Bronchial epithelial cell (primary cell): ENCODE results near the gene GRK1. TPM values are rescaled to one million over a fixed set of nuclear protein-coding genes. Genes with fewer than 3 reads are reported as not detected.

ENCODE experiments used
- DNase-seq: peaks from one replicate; pipeline ENCODE4 v3.0.0-alpha.2; 2010; ENCODE audit warnings: low read depth
- FAIRE-seq: peaks from 2 replicates; lab custom pipeline; 2011; peaks lifted over from hg19 to GRCh38; lab: Jason Lieb, UNC
- H3K27me3 ChIP-seq: 2 replicates; pipeline ENCODE4 v1.5.1; 2011; ENCODE audit warnings: low read length; ENCODE audit not compliant: control insufficient read depth, insufficient read depth
- H3K36me3 ChIP-seq: 2 replicates; pipeline ENCODE4 v1.5.1; 2011; ENCODE audit warnings: low read length; ENCODE audit not compliant: control insufficient read depth, insufficient read depth
- H3K4me3 ChIP-seq: 2 replicates; pipeline ENCODE4 v1.5.1; 2011; ENCODE audit warnings: mild to moderate bottlenecking, low read depth, low read length, control low read depth
- total RNA-seq: library from RNA; depleted of rRNA; stranded (reverse); fragments of >200 nt; gene quantifications from 2 replicates; pipeline ENCODE4 v1.2.1, GENCODE V29; 2014
- TF ChIP-seq, protein P1 (sequence below): IDR thresholded peaks from 2 replicates; pipeline ENCODE4 v1.5.1; 2011; ENCODE audit warnings: mild to moderate bottlenecking, moderate library complexity, low read length, control low read depth, inconsistent platforms; ENCODE audit not compliant: insufficient read depth, severe bottlenecking

The GRK1 gene
- total RNA-seq, 1 donor from 2014 or later = not detected

DNA sequence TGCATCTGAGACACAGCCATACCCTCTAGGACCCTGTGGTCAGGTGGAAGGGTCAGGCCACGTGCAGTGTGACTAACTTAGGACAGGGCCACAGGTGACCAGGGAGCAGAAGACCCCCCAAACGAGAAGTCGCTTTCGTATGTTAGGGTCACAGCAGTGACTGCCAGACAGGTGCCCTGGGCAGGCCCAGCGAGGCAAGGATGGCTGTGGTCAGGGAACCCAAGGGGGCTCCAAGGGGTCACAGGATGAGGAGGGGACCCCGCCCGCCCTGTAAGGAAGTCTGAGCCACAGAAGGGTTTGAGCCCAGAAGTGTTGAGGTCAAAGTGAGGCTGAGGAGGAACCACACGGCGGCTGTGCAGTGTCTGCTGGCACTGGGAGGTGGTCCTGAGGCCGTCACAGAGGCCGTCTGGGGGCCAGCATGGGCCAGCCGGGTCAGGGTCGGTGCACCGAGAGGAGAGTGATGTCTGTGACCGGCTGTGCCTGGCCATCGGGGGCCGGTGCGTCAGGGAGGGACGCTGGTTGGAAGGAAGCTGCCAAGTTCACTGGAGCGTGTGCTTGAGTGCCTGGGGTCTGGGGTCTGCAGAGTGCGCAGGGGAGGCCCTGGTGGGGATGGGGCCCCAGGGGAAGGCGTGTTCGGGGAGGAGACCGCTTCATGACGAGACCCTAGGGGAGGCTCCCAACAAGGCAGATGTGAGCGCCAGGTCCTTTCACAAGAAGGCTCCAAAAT is 67.2 kb downstream of the GRK1 start:
- TF ChIP-seq, protein P1, sequence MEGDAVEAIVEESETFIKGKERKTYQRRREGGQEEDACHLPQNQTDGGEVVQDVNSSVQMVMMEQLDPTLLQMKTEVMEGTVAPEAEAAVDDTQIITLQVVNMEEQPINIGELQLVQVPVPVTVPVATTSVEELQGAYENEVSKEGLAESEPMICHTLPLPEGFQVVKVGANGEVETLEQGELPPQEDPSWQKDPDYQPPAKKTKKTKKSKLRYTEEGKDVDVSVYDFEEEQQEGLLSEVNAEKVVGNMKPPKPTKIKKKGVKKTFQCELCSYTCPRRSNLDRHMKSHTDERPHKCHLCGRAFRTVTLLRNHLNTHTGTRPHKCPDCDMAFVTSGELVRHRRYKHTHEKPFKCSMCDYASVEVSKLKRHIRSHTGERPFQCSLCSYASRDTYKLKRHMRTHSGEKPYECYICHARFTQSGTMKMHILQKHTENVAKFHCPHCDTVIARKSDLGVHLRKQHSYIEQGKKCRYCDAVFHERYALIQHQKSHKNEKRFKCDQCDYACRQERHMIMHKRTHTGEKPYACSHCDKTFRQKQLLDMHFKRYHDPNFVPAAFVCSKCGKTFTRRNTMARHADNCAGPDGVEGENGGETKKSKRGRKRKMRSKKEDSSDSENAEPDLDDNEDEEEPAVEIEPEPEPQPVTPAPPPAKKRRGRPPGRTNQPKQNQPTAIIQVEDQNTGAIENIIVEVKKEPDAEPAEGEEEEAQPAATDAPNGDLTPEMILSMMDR = no peak
- FAIRE-seq (no peak), DNase-seq (no peak)
- Histone ChIP-seq H3K36me3 (no peaks in the 10 kb centered on the region), H3K4me3 (no peak overlapping the region), H3K27me3 (no peaks in the 10 kb centered on the region)

DNA sequence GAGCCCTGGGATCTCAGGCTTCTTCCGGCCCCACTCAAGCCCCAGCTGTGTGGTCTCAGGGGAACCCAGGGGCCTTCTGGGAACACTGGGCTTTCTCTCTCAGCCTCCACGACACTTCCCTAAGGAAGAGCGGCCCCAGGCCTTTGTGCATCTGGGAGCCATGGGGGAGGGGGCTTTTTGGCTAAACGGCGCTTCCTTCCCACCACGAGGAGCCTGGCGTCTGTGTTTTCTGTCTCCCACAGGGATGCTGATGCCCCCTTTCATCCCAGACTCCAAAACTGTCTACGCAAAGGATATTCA is 67.8 kb downstream of the GRK1 start:
- DNase-seq (no peak), FAIRE-seq (no peak)
- Histone ChIP-seq H3K27me3 (no peaks in the 10 kb centered on the region), H3K4me3 (no peak overlapping the region), H3K36me3 (no peaks in the 10 kb centered on the region)
- TF ChIP-seq, protein P1 = no peak

DNA sequence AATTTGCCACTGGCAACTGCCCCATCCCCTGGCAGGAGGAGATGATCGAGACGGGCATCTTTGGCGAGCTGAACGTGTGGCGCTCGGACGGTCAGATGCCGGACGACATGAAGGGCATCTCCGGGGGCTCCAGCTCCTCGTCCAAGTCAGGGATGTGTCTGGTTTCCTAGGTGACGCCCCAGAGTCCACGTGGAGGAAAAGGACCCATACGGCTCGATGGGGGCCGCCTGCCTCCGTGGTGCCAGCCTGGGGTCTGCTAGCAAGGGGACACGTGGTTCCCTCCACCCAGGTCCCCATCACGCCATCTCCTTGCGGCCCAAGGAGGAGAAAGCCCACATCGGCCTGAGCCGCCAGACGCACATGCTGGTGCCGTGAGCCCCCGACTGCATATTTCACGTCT is 68.2 kb downstream of the GRK1 start:
- TF ChIP-seq, protein P1 = no peak
- Histone ChIP-seq H3K36me3 (no peaks in the 10 kb centered on the region), H3K4me3 (no peak overlapping the region), H3K27me3 (no peaks in the 10 kb centered on the region)
- FAIRE-seq (no peak), DNase-seq (no peak)

DNA sequence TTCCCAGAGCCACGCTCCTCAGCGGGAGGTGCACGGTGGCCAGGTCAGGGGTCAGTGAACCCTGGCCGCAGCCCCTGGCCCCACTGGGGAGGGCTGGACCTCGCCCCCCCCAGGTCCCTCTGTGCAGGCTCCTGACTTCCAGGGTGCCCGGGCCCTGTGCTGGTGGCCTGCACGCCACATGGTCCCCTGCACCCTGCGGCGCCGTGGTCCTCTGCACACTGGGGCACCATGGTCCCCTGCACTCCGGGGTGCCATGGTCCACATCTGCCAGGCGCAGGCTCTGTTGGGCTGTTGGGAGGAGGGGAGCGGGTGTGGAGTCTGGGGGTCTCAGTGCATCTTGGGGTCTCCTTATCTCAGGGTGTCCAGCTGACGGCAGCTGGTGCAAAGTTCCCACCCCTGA is 68.7 kb downstream of the GRK1 start:
- no peaks in the 10 kb centered on the region for H3K36me3 ChIP-seq
- no peak overlapping the region for H3K4me3 ChIP-seq
- DNase-seq (no peak), FAIRE-seq (no peak)
- TF ChIP-seq, protein P1 = no peak
- H3K27me3 ChIP-seq = no peaks in the 10 kb centered on the region

DNA sequence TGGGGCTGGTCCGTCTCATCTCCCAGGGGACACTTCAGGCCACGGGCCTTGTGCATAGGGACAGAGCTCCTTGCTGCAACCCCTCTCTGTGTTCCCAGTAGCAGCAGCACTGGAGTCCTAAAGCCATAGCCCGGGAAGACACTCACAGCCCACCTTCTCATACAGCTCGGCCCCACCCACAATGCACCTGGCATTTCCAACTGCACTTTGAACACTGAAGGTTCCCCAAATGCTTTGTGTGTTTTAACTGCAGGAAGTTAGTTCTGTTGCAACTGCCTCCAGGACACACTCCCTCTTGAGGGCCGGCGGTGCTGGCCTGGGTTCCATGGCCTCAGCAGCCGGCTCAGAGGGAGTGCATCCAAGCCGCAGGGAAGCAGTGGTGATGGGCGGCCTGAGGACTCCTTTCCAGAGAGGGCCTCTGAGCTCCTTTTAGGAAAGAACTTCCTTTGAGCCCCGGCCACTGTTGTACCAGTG is 69.3 kb downstream of the GRK1 start:
- no peaks in the 10 kb centered on the region for H3K27me3 ChIP-seq
- no peaks in the 10 kb centered on the region for H3K36me3 ChIP-seq
- FAIRE-seq (no peak), DNase-seq (no peak)
- H3K4me3 ChIP-seq = no peak overlapping the region
- TF ChIP-seq, protein P1 = no peak

DNA sequence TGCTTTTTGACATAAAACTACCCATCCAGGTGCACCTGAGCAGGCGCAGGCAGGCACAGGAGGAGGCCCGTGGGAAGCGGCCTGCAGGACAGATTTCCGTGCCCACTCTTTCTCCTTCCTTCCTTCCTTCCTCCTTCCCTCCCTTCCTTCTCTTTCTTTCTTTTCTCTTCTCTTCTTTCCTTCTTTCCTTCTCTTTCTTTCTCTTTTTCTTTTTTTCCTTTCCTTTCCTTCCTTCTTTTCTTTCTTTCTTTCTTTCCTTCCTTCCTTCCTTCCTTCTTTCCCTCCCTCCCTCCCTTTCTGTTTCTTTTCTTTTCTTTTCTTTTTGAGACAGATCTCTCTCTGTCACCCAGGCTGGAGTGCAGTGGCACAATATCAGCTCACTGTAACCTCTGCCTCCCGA is 70.8 kb downstream of the GRK1 start:
- Histone ChIP-seq H3K4me3 (no peak overlapping the region), H3K27me3 (no peaks in the 10 kb centered on the region), H3K36me3 (no peaks in the 10 kb centered on the region)
- TF ChIP-seq, protein P1 = no peak
- DNase-seq (no peak), FAIRE-seq (no peak)
